ENCODE results near the gene DARS2.

DNA sequence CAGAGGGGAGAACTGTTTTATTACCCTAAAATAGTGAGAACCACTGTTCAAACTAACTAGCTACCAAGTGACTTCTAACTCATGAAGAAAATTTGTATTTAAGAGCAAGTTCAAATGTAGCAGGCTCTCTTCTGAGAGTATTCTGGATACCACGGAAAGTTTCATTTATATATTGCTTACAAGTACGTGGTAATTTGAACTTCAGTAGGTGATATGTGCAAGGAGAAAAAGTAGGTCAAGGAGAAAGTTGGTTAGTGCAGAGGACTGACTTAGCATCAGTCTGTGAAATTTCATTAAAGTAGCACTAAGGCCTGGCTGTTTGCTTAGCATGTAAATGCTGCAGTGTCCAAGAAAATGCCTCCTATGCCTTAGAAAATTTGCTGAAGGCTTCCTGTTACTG lies 76.0 kb downstream of the DARS2 start:
- TF ChIP-seq, protein P1, sequence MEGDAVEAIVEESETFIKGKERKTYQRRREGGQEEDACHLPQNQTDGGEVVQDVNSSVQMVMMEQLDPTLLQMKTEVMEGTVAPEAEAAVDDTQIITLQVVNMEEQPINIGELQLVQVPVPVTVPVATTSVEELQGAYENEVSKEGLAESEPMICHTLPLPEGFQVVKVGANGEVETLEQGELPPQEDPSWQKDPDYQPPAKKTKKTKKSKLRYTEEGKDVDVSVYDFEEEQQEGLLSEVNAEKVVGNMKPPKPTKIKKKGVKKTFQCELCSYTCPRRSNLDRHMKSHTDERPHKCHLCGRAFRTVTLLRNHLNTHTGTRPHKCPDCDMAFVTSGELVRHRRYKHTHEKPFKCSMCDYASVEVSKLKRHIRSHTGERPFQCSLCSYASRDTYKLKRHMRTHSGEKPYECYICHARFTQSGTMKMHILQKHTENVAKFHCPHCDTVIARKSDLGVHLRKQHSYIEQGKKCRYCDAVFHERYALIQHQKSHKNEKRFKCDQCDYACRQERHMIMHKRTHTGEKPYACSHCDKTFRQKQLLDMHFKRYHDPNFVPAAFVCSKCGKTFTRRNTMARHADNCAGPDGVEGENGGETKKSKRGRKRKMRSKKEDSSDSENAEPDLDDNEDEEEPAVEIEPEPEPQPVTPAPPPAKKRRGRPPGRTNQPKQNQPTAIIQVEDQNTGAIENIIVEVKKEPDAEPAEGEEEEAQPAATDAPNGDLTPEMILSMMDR (IDR thresholded peaks at IDR 0.05), result no peak
- no peak for TF ChIP-seq POLR2A (IDR thresholded peaks at IDR 0.05)
